ENCODE data around the gene GABRG3. TPM values are rescaled to one million over a fixed set of nuclear protein-coding genes. Genes with fewer than 3 reads are reported as not detected.

The GABRG3 gene
- total and polyA plus RNA-seq, 9 of the 15 experiments (the other 6 are each of a cell fraction or from before 2014, with no cell fraction given) = 4.0 to 15.1 (median 11.2) TPM

DNA sequence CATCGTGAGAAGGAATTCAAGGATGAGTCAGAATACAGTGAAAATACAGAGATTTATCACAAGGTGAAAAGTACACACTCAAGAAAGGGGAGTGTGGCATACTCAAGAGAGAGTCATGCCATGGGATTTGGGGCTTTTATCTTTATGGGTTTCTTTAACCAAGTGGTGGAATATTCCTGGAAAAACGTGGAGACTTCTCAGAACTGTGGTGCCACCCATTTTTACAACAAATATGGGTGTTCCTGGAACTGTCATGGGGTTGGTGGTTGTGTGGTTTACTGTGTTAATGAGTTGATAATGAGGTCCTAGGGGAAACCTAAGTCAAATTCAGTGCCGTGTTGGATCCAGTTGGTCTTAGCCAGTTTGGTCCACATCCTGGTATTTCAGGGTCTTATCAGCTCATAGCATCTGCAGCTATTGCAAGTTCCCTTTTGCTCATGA lies 497.2 kb downstream of the GABRG3 start (continued):
- TF ChIP-seq, protein P1, sequence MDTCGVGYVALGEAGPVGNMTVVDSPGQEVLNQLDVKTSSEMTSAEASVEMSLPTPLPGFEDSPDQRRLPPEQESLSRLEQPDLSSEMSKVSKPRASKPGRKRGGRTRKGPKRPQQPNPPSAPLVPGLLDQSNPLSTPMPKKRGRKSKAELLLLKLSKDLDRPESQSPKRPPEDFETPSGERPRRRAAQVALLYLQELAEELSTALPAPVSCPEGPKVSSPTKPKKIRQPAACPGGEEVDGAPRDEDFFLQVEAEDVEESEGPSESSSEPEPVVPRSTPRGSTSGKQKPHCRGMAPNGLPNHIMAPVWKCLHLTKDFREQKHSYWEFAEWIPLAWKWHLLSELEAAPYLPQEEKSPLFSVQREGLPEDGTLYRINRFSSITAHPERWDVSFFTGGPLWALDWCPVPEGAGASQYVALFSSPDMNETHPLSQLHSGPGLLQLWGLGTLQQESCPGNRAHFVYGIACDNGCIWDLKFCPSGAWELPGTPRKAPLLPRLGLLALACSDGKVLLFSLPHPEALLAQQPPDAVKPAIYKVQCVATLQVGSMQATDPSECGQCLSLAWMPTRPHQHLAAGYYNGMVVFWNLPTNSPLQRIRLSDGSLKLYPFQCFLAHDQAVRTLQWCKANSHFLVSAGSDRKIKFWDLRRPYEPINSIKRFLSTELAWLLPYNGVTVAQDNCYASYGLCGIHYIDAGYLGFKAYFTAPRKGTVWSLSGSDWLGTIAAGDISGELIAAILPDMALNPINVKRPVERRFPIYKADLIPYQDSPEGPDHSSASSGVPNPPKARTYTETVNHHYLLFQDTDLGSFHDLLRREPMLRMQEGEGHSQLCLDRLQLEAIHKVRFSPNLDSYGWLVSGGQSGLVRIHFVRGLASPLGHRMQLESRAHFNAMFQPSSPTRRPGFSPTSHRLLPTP (IDR thresholded peaks at IDR 0.05; ENCODE audit: borderline replicate concordance, extremely low read depth, insufficient read length) = no peak
- TF ChIP-seq SMC3 (conservative IDR thresholded peaks at IDR 0.05; ENCODE audit: insufficient read depth, low read depth, low read length) (no peak), RAD21 (CRISPR knock-in tag; conservative IDR thresholded peaks at IDR 0.05 in 1 of 2, IDR thresholded peaks at IDR 0.05 in 1 of 2) (no peak), TEAD4 (IDR thresholded peaks at IDR 0.05; ENCODE audit: low read length) (peak; percentile 64; the same call in 1 of the 2 replicates), TEAD4 (CRISPR knock-in tag; IDR thresholded peaks at IDR 0.05; ENCODE audit: borderline replicate concordance) (no peak), ZBTB17 (CRISPR knock-in tag; IDR thresholded peaks at IDR 0.05) (no peak), XRCC5 (IDR thresholded peaks at IDR 0.05; ENCODE audit: low read depth, low read length) (no peak), HEY1 (CRISPR knock-in tag; IDR thresholded peaks at IDR 0.05; ENCODE audit: borderline replicate concordance) (no peak), ZNF561 (CRISPR knock-in tag; conservative IDR thresholded peaks at IDR 0.05) (no peak), EHMT2 (IDR thresholded peaks at IDR 0.05) (no peak), TAF7 (tag; IDR thresholded peaks at IDR 0.05) (no peak), PHTF2 (CRISPR knock-in tag; IDR thresholded peaks at IDR 0.05) (no peak), SNAPC5 (CRISPR knock-in tag; IDR thresholded peaks at IDR 0.05) (no peak), CHCHD3 (CRISPR knock-in tag; IDR thresholded peaks at IDR 0.05) (no peak), HLTF (IDR thresholded peaks at IDR 0.05) (no peak), HNRNPH1 (optimal IDR thresholded peaks at IDR 0.05; ENCODE audit: low read depth, low read length) (no peak), ETS2 (tag; IDR thresholded peaks at IDR 0.05; ENCODE audit: borderline replicate concordance, poor library complexity, severe bottlenecking) (no peak), SUPT5H (IDR thresholded peaks at IDR 0.05) (no peak), RFX5 (IDR thresholded peaks at IDR 0.05; ENCODE audit: low read depth, low read length) (no peak), L3MBTL2 (IDR thresholded peaks at IDR 0.05) (no peak), XRCC3 (IDR thresholded peaks at IDR 0.05) (no peak), ARNT (IDR thresholded peaks at IDR 0.05) (no peak), DMBX1 (CRISPR knock-in tag; IDR thresholded peaks at IDR 0.05; ENCODE audit: borderline replicate concordance) (no peak), CSDE1 (IDR thresholded peaks at IDR 0.05) (no peak)
- TF ChIP-seq, protein P2, sequence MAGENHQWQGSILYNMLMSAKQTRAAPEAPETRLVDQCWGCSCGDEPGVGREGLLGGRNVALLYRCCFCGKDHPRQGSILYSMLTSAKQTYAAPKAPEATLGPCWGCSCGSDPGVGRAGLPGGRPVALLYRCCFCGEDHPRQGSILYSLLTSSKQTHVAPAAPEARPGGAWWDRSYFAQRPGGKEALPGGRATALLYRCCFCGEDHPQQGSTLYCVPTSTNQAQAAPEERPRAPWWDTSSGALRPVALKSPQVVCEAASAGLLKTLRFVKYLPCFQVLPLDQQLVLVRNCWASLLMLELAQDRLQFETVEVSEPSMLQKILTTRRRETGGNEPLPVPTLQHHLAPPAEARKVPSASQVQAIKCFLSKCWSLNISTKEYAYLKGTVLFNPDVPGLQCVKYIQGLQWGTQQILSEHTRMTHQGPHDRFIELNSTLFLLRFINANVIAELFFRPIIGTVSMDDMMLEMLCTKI (IDR thresholded peaks at IDR 0.05; ENCODE audit: partially characterized antibody) = no peak
- TF ChIP-seq, protein P3, sequence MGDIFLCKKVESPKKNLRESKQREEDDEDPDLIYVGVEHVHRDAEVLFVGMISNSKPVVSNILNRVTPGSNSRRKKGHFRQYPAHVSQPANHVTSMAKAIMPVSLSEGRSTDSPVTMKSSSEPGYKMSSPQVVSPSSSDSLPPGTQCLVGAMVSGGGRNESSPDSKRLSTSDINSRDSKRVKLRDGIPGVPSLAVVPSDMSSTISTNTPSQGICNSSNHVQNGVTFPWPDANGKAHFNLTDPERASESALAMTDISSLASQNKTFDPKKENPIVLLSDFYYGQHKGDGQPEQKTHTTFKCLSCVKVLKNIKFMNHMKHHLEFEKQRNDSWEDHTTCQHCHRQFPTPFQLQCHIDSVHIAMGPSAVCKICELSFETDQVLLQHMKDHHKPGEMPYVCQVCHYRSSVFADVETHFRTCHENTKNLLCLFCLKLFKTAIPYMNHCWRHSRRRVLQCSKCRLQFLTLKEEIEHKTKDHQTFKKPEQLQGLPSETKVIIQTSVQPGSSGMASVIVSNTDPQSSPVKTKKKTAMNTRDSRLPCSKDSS (IDR thresholded peaks at IDR 0.05; ENCODE audit: low read depth, partially characterized antibody) = no peak

Data from K562 (cell line).